GM21786 (cell line): ENCODE measurements around the gene OAT.

Experiments
- ATAC-seq: cut with Tn5 transposase; IDR thresholded peaks from one replicate; pipeline ENCODE4 v1.9.1; 2021; ENCODE audit not compliant: unreplicated experiment

Gene OAT

GRCh38 chr10:124418726-124419501, at the start of gene OAT:
TSS of gene OAT (minus strand) at chr10:124418923. CDS start at chr10:124412171, 6,752 bp downstream.
- peak; percentile 98 for ATAC-seq

- no peak for ATAC-seq
Observed at GRCh38 chr10:124467165-124467564, 48.4 kb upstream of the OAT start.

GRCh38 chr10:124465777-124466488, 47.2 kb upstream of the OAT start:
- ATAC-seq = no peak

GRCh38 chr10:124465003-124465776, 46.5 kb upstream of the OAT start:
- ATAC-seq = peak; percentile 50

GRCh38 chr10:124464028-124464965, 45.6 kb upstream of the OAT start:
- no peak for ATAC-seq

- no peak for ATAC-seq
Observed at GRCh38 chr10:124462348-124462695, 43.6 kb upstream of the OAT start.

GRCh38 chr10:124461642-124462347, 43.1 kb upstream of the OAT start, which contains the start of gene LHPP:
TSS of gene LHPP (plus strand) at chr10:124461823. CDS start at chr10:124461863, 40 bp downstream.
- peak; percentile 94 for ATAC-seq

- ATAC-seq = no peak
Observed at GRCh38 chr10:124460144-124460543, 41.4 kb upstream of the OAT start.

GRCh38 chr10:124459395-124459794, 40.7 kb upstream of the OAT start:
- ATAC-seq = no peak

GRCh38 chr10:124458889-124459288, 40.2 kb upstream of the OAT start:
- ATAC-seq = no peak

GRCh38 chr10:124458473-124458872, 39.8 kb upstream of the OAT start:
- no peak for ATAC-seq

GRCh38 chr10:124455441-124455840, 36.7 kb upstream of the OAT start:
- ATAC-seq = no peak

- ATAC-seq = no peak
Observed at GRCh38 chr10:124453960-124454610, 35.4 kb upstream of the OAT start.

- ATAC-seq = no peak
Observed at GRCh38 chr10:124451276-124451675, 32.6 kb upstream of the OAT start.

- no peak for ATAC-seq
Observed at GRCh38 chr10:124450783-124451057, 32.0 kb upstream of the OAT start.

GRCh38 chr10:124450012-124450782, 31.5 kb upstream of the OAT start, which contains the start of gene NKX1-2:
TSS of gene NKX1-2 (minus strand) at chr10:124450035. CDS start at chr10:124449943, 92 bp downstream.
- ATAC-seq = no peak

GRCh38 chr10:124449170-124450011, 30.7 kb upstream of the OAT start:
- no peak for ATAC-seq

GRCh38 chr10:124448696-124449169, 30.0 kb upstream of the OAT start:
- ATAC-seq = no peak
